T-helper 17 cell (primary cell): Measurements from ENCODE around the gene AGL. TPM values are rescaled to one million over a fixed set of nuclear protein-coding genes. Genes with fewer than 3 reads are reported as not detected.
"Not testable (repeated sequence)": the region's sequence is repeated elsewhere in the genome, so short reads cannot be mapped to it uniquely, and the experiment has no call there.

Experiments used
- ATAC-seq: fragments of 150-1000 bp; cut with Tn5 transposase; 2 replicates; pipeline ENCODE4 v1.10.0; 2021; ENCODE audit warnings: mild to moderate bottlenecking, moderate library complexity
- DNase-seq, 3 donors: peaks; one replicate each; pipeline versions ENCODE4 v3.0.0 to v3.0.0-alpha.2; 2020 to 2021
- H3K9me3 ChIP-seq: one replicate; pipeline ENCODE4 v1.7.0; 2013; ENCODE audit warnings: low read length, mild to moderate bottlenecking; ENCODE audit not compliant: control insufficient read depth, poor library complexity, severe bottlenecking
- H3K27ac Mint-ChIP-seq: one replicate; pipeline ENCODE4 v1.8.0; 2022; ENCODE audit warnings: mild to moderate bottlenecking, moderate library complexity, mixed read lengths
- H3K27me3 Mint-ChIP-seq: one replicate; pipeline ENCODE4 v1.8.0; 2022; ENCODE audit warnings: mixed read lengths
- H3K36me3 Mint-ChIP-seq: one replicate; pipeline ENCODE4 v1.8.0; 2022; ENCODE audit warnings: low read depth, mixed read lengths
- H3K4me1 Mint-ChIP-seq: one replicate; pipeline ENCODE4 v1.8.0; 2022; ENCODE audit warnings: mild to moderate bottlenecking, mixed read lengths
- H3K4me3 Mint-ChIP-seq: one replicate; pipeline ENCODE4 v1.8.0; 2022; ENCODE audit warnings: mild to moderate bottlenecking, moderate library complexity, mixed read lengths
- total RNA-seq, 4 donors: library from RNA in 2 of 4; stranded (reverse) in 2 of 4; gene quantifications; one replicate each; pipeline ENCODE4 v1.2.3 and lab custom pipeline; 2022 to 2026

AGL gene
- total RNA-seq, 2 donors from 2014 or later, result 10.5 to 12.2 TPM

DNA sequence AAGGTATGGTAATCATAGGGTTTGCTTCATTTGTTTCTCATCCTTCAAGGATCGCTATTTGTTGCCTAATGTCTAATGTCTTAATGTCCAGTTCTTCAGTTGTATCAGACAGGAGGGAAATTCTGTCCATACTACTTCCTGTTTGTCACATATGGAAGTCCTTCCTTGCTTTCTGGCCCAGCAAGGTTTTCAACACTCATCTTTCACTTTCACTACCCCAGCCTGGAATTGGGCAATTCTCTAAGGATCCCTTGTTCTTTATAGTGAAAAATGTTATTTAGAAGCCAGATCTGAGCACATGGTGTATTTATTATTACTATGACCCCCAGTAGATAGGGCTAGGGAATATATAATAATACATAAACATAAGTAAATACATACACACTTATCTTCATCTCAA is 69.1 kb downstream of the AGL start:
- no peak for ATAC-seq
- no peak overlapping the region for H3K4me3 Mint-ChIP-seq
- H3K36me3 Mint-ChIP-seq, result peaks cover 13% of the 10 kb centered on the region
- no peaks in the 10 kb centered on the region for H3K9me3 ChIP-seq
- no peaks in the 10 kb centered on the region for H3K4me1 Mint-ChIP-seq
- DNase-seq, result no peak
- H3K27me3 Mint-ChIP-seq, result no peaks in the 10 kb centered on the region
- H3K27ac Mint-ChIP-seq, result no peak overlapping the region

DNA sequence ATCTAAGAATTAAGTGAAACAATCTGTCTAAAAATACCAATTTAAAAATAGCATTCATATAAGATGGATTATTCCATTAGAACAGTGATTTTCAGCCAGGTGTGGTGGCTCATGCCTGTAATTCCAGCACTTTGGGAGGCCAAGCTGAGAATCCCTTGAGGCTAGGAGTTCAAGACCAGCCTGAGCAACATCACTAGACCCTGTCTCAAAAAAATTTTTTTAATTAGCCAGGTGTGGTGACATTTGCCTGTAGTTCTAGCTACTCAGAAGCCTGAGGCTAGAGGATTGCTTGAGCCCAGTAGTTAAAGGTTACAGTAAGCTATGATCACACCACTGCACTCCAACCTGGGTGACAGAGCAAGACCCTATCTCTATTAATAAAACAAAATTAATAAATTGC is 84.6 kb downstream of the AGL start:
- Mint-ChIP-seq H3K36me3 (peaks cover 10% of the 10 kb centered on the region), H3K4me3 (no peak overlapping the region), H3K27ac (no peak overlapping the region), H3K4me1 (no peaks in the 10 kb centered on the region), H3K27me3 (peaks cover 25% of the 10 kb centered on the region)
- no peaks in the 10 kb centered on the region for H3K9me3 ChIP-seq
- ATAC-seq (no peak), DNase-seq (no peak)

DNA sequence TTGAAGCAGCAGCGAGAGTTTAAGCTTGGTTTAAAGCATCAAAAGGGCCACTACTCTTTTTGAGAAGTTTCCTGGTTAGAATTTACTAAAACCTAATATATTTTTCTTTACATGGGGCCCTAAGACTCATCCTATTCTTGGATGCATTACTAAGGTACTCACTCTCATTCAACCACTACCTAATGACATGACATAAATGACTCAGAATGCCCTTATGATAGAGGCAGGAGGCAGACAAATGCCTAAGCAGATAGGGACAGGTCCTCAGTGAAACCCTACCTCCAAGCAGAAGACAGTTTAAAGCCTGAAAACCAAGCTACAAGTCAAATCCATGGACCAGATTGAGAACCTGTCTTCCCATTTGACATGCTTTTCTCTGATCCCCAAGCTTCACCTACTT is 85.4 kb downstream of the AGL start:
- Mint-ChIP-seq H3K4me3 (no peak overlapping the region), H3K27ac (no peak overlapping the region), H3K4me1 (no peaks in the 10 kb centered on the region), H3K27me3 (peaks cover 25% of the 10 kb centered on the region), H3K36me3 (peaks cover 10% of the 10 kb centered on the region)
- DNase-seq (no peak), ATAC-seq (no peak)
- H3K9me3 ChIP-seq, result no peaks in the 10 kb centered on the region

DNA sequence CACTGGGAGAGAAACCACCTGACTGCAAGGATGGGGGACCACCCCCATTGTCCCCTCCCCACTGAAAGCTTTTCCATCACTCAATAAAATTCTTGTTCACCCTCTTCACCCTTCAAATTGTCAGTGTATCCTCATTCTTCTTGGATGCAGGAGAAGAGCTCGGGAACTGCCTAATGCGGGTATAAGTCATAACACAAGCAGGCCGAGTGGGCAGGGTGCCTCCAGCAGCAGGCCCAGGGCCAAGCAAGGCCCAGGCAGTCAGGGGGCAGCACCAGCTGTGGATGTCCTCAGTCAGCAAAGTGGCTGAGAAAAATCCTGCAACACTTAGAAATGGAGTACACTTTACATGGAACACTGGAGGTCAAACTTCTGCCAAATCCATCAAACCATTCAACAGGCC is 85.9 kb downstream of the AGL start:
- no peak for ATAC-seq

GRCh38 chr1:99942723-99943122 is 92.6 kb downstream of the AGL start:
- H3K27ac Mint-ChIP-seq, result no peak overlapping the region
- H3K4me3 Mint-ChIP-seq, result no peak overlapping the region
- H3K27me3 Mint-ChIP-seq, result peaks cover 27% of the 10 kb centered on the region
- no peaks in the 10 kb centered on the region for H3K4me1 Mint-ChIP-seq
- H3K36me3 Mint-ChIP-seq, result peaks cover 5% of the 10 kb centered on the region
- DNase-seq (no peak), ATAC-seq (no peak)
- no peaks in the 10 kb centered on the region for H3K9me3 ChIP-seq

More for the DNA sequence above, 85.9 kb downstream of the AGL start:
- Mint-ChIP-seq H3K27ac (no peak overlapping the region), H3K27me3 (peaks cover 25% of the 10 kb centered on the region), H3K36me3 (peaks cover 10% of the 10 kb centered on the region), H3K4me1 (no peaks in the 10 kb centered on the region), H3K4me3 (no peak overlapping the region)
- no peaks in the 10 kb centered on the region for H3K9me3 ChIP-seq
- DNase-seq, result no peak

DNA sequence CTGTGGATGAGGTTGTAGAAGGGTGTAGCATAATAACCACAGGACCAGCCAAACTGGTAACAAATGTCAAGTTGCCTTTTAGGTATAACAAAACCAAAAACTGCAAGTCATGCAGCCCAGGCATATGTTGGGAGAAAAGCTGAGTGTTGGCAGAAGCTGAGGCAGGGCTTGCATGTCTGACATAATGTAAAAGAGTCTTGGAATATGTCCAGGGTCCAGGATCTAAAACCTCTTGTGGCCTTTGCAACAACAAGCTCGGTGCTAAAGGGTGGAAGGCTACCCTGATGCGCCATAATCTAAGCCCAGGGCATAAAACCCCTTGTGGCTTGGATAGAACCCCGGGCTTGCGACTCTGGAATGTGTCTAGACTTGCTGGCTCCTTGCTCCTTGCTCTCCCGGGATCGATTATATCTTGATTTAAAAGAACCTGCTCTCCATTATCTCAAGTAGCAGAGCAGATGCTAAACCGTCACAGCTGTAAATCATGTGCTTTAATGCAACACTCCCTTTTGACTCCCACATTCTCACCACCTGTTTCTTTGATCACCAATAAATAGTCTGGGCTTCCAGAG is 93.1 kb downstream of the AGL start:
- Mint-ChIP-seq H3K36me3 (peaks cover 5% of the 10 kb centered on the region), H3K4me1 (no peaks in the 10 kb centered on the region)
- ATAC-seq, result no peak

DNA sequence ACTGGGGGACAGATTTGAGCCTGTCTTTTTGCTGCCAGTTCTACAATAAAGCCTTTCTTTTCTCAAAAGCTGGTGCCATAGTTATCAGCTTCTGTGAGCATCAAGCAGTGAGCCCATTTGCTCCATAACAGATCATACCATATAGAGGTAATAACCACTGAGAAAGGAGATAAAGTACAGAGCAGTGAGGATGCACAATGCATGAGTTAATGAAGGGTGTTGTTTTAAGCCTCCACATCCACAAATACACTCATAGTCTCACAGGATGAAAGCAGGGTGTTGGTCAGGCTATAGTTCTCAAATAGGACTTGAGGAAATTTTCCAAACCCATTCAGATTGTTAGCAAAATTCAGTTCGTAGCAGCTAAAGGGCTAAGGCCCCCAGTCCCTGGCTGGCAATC is 94.0 kb downstream of the AGL start:
- Mint-ChIP-seq H3K27me3 (peaks cover 23% of the 10 kb centered on the region), H3K4me1 (no peaks in the 10 kb centered on the region), H3K36me3 (peaks cover 5% of the 10 kb centered on the region), H3K27ac (no peak overlapping the region), H3K4me3 (no peak overlapping the region)
- ATAC-seq (no peak), DNase-seq (no peak)
- H3K9me3 ChIP-seq, result no peaks in the 10 kb centered on the region

More for the DNA sequence above, 93.1 kb downstream of the AGL start:
- Mint-ChIP-seq H3K4me3 (no peak overlapping the region), H3K27me3 (peaks cover 27% of the 10 kb centered on the region), H3K27ac (no peak overlapping the region)
- H3K9me3 ChIP-seq, result no peaks in the 10 kb centered on the region
- DNase-seq, result no peak

DNA sequence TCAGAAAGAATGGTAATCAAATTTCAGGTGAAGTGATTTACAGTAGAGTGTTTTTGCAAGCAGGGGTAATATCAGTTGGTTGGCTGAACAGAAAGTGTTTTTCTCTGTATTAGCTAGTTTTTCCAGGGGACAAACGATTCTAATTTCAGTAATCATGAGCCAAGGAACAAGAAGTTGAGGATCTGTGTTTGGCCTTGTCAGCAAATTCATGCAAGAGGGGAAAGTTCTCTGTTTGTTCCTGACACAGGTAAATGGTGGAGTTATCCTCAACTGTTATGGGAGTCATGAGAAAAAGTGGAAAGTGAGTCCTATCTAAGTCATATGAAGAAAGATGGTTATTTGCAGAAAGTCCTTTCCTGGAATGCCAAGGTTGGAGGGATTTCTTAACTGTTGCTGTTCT is 95.0 kb downstream of the AGL start:
- Mint-ChIP-seq H3K27me3 (peaks cover 23% of the 10 kb centered on the region), H3K36me3 (peaks cover 5% of the 10 kb centered on the region), H3K4me1 (no peaks in the 10 kb centered on the region), H3K27ac (no peak overlapping the region), H3K4me3 (no peak overlapping the region)
- DNase-seq (no peak), ATAC-seq (no peak)
- H3K9me3 ChIP-seq, result no peaks in the 10 kb centered on the region

DNA sequence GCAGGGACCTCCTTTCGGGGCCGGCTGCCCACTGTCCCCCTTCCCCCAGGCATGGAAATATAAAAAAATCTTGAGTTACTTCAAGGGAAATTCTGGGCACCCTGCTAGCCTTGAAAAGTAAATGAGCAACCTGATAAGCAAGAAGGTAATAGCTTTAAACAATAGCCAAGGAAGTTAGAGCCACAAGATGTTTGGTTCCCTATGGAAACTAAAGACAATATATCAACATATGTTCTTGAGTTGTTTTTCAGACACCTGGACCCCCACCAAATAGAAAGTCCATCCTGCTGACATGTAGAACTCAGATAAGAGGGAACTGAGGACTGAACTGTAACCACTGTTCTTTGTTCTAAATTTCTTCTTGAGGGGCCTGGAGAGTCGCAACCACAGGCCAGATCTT is 100.3 kb downstream of the AGL start:
- no peaks in the 10 kb centered on the region for H3K4me1 Mint-ChIP-seq
- peaks cover 2% of the 10 kb centered on the region for H3K36me3 Mint-ChIP-seq
- peaks cover 7% of the 10 kb centered on the region for H3K27me3 Mint-ChIP-seq
- ATAC-seq, result no peak
- no peaks in the 10 kb centered on the region for H3K9me3 ChIP-seq
- H3K27ac Mint-ChIP-seq, result no peak overlapping the region
- DNase-seq, result no peak
- no peak overlapping the region for H3K4me3 Mint-ChIP-seq

DNA sequence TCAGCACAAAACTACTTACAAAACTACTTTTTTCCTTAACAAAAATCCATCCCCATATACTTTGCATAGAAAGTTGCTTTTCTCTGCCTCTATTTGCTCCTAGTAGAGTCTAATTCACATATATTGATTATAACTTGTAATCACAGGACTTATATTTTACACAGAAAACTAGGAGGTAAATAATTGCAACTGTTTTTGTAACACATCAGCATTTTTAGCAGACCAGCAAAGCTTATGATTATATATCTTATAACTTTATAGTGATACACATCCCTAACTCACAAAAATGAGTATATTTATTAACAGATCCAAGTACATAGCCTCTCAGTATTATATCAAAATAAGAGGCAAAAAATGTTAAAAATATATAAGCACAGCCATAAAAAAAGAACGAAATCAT is 102.4 kb downstream of the AGL start:
- no peaks in the 10 kb centered on the region for H3K27me3 Mint-ChIP-seq
- H3K36me3 Mint-ChIP-seq, result peaks cover 2% of the 10 kb centered on the region
- DNase-seq (no peak), ATAC-seq (no peak)
- H3K4me3 Mint-ChIP-seq, result no peak overlapping the region
- H3K9me3 ChIP-seq, result no peaks in the 10 kb centered on the region
- peaks cover 2% of the 10 kb centered on the region for H3K4me1 Mint-ChIP-seq
- no peak overlapping the region for H3K27ac Mint-ChIP-seq

DNA sequence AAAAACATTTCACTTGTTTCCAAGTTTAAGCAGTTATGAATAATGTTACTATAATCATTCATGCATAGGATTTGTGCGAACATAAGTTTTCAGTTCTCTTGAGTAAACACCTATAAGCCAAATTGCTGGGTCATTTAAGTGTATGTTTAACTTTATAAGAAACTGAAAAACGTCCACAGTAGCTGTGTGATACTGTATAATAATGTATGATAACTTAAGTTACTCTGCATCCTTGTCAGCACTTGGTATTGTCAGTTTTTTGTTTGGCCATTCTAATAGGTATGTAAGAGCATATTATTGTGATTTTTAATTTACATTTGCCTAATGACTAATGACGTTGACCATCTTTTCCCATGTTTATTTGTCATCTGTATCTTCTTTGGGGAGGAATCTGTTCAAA is 105.2 kb downstream of the AGL start:
- peaks cover 2% of the 10 kb centered on the region for H3K36me3 Mint-ChIP-seq
- H3K9me3 ChIP-seq, result no peaks in the 10 kb centered on the region
- no peak for DNase-seq
- peaks cover 2% of the 10 kb centered on the region for H3K4me1 Mint-ChIP-seq
- ATAC-seq, result no peak
- H3K4me3 Mint-ChIP-seq, result no peak overlapping the region
- H3K27ac Mint-ChIP-seq, result no peak overlapping the region
- H3K27me3 Mint-ChIP-seq, result no peaks in the 10 kb centered on the region

DNA sequence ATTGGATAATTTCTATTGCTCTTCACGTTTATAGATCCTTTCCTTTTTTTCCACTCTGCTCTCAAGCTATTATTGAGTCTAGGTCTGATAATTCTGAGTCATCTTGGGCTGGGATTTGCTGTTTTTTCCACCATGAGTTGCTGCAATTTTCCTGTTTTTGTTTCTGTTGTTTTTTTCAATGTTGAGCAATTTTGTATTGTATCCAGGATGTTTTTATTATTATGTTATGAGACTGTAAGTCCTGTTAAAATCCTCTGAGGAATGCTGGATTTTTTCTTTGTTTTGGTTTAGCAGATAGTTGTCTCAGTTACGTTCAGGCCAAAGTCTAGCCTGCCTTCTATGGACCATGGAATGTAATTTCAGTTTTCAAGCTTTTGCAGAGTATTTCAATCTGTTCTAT is 106.6 kb downstream of the AGL start:
- DNase-seq, result no peak
- H3K4me3 Mint-ChIP-seq, result no peak overlapping the region
- no peak overlapping the region for H3K27ac Mint-ChIP-seq
- H3K27me3 Mint-ChIP-seq, result no peaks in the 10 kb centered on the region
- ATAC-seq, result no peak
- H3K4me1 Mint-ChIP-seq, result peaks cover 2% of the 10 kb centered on the region
- no peaks in the 10 kb centered on the region for H3K9me3 ChIP-seq
- peaks cover 2% of the 10 kb centered on the region for H3K36me3 Mint-ChIP-seq

DNA sequence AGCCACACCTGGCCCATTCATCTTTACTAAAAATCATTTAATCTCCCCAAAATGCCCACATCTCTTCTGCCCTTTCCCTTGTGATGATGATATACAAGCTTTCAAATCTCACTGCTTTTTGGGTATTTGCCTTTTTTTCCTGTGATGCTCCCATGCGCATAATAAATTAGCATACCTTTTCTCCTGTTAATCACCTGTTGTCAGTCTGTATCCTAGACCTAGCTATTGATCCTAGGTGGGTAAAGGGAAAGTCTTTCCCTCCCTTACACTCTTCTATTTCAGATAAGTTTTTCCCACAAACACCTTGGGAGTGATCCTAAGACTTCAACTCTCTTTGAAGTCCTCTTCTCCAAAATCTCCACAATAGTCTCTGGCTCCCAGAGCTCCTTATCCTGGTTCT is 107.7 kb downstream of the AGL start:
- DNase-seq, result no peak
- Mint-ChIP-seq H3K27ac (no peak overlapping the region), H3K36me3 (no peaks in the 10 kb centered on the region), H3K4me3 (no peak overlapping the region), H3K4me1 (peaks cover 2% of the 10 kb centered on the region), H3K27me3 (no peaks in the 10 kb centered on the region)
- ATAC-seq, result no peak
- no peaks in the 10 kb centered on the region for H3K9me3 ChIP-seq

GRCh38 chr1:99959189-99959705 is 109.1 kb downstream of the AGL start:
- H3K27ac Mint-ChIP-seq, H3K4me1 Mint-ChIP-seq, H3K9me3 ChIP-seq, DNase-seq, H3K27me3 Mint-ChIP-seq, H3K36me3 Mint-ChIP-seq, H3K4me3 Mint-ChIP-seq, ATAC-seq: not testable (repeated sequence)
